OCI-LY7 (cell line): Measurements from ENCODE around the gene SLC25A29.

ENCODE experiments used
- CTCF ChIP-seq: fragments of 200-600 bp; sonication (generic); conservative IDR thresholded peaks from 2 replicates; pipeline ENCODE4 v1.5.1; 2014; ENCODE audit warnings: mild to moderate bottlenecking, antibody characterized with exemption, low read length, moderate library complexity, mixed read lengths
- EZH2phosphoT487 ChIP-seq: fragments of 200-600 bp; sonication (generic); IDR thresholded peaks from 2 replicates; pipeline ENCODE4 v1.6.1; 2018; ENCODE audit warnings: low read depth, borderline replicate concordance, mild to moderate bottlenecking, mixed run types, antibody characterized with exemption, low read length, moderate library complexity, mixed read lengths

- TF ChIP-seq CTCF (no peak), EZH2phosphoT487 (no peak)
Observed at GRCh38 chr14:100294963-100295330, 11.3 kb downstream of the SLC25A29 start.
